SU-DHL-6 (cell line): ENCODE measurements around the gene DYNLT1.

ENCODE experiments used
- EZH2phosphoT487 ChIP-seq: fragments of 200-600 bp; sonication (generic), shearing (Covaris generic); conservative IDR thresholded peaks from 2 replicates; pipeline ENCODE4 v1.6.1; 2018; ENCODE audit warnings: mild to moderate bottlenecking, antibody characterized with exemption, low read length, moderate library complexity, mixed read lengths
- TF ChIP-seq, protein P1 (sequence below): fragments of 200-600 bp; sonication (generic); IDR thresholded peaks from one replicate; pipeline ENCODE4 v1.5.1; 2017; ENCODE audit warnings: antibody characterized with exemption, mild to moderate bottlenecking, low read length, moderate library complexity; ENCODE audit not compliant: insufficient read depth, poor library complexity, severe bottlenecking

DNA sequence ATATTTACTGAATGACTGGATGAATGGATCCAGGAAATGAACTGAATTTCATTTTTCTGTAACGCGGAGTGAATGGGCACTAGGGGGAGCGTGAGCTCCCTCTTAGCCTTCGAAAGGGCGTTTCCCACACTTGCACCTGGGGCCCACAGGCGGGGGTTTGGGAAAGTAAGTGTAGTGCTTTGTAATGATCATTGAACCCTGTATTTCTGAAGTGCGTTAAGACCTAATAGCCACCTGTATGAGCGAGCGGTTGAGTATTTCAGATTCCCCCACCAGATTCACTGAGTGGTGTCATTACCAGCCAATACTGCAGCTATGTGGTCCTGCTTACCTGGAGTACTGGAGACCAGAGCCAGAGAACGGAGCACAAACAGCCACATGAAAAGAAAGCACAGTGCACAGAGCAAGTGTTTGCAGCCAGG, 15.8 kb upstream of the DYNLT1 start:
- TF ChIP-seq, protein P1, sequence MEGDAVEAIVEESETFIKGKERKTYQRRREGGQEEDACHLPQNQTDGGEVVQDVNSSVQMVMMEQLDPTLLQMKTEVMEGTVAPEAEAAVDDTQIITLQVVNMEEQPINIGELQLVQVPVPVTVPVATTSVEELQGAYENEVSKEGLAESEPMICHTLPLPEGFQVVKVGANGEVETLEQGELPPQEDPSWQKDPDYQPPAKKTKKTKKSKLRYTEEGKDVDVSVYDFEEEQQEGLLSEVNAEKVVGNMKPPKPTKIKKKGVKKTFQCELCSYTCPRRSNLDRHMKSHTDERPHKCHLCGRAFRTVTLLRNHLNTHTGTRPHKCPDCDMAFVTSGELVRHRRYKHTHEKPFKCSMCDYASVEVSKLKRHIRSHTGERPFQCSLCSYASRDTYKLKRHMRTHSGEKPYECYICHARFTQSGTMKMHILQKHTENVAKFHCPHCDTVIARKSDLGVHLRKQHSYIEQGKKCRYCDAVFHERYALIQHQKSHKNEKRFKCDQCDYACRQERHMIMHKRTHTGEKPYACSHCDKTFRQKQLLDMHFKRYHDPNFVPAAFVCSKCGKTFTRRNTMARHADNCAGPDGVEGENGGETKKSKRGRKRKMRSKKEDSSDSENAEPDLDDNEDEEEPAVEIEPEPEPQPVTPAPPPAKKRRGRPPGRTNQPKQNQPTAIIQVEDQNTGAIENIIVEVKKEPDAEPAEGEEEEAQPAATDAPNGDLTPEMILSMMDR: peak; percentile 59
- no peak for TF ChIP-seq EZH2phosphoT487
